BJ (cell line): ENCODE measurements around the gene OR10V1. TPM values are rescaled to one million over a fixed set of nuclear protein-coding genes. Genes with fewer than 3 reads are reported as not detected.
"Not testable (repeated sequence)": the region's sequence is repeated elsewhere in the genome, so short reads cannot be mapped to it uniquely, and the experiment has no call there.

Experiments used
- CTCF ChIA-PET: fragments of 350-600 bp; formaldehyde crosslinking; extraction: SDS; loops from one replicate; lab custom pipeline; 2021; ENCODE audit warnings: antibody characterized with exemption, inconsistent platforms; lab: Yijun Ruan, JAX
- POLR2A ChIA-PET: fragments of 300-600 bp; sonication (Branson Sonifier 250); formaldehyde crosslinking; extraction: SDS; loops from one replicate; lab custom pipeline; 2021; ENCODE audit warnings: antibody characterized with exemption; lab: Charles Lee
- DNase-seq: peaks from one replicate; pipeline ENCODE4 v3.0.0-alpha.2; 2011; ENCODE audit warnings: low read depth
- H3K27me3 ChIP-seq: 2 replicates; pipeline ENCODE4 v1.6.0; 2011; ENCODE audit warnings: low read length; ENCODE audit not compliant: control insufficient read depth, insufficient read depth
- H3K36me3 ChIP-seq: 2 replicates; pipeline ENCODE4 v1.5.1; 2011; ENCODE audit warnings: low read length; ENCODE audit not compliant: control insufficient read depth, insufficient read depth
- H3K4me3 ChIP-seq: 2 replicates; pipeline ENCODE4 v1.5.1; 2011; ENCODE audit warnings: low read depth, mild to moderate bottlenecking, control low read depth, low read length
- CTCF ChIP-seq: IDR thresholded peaks from 2 replicates; pipeline ENCODE4 v1.5.1; 2011; ENCODE audit warnings: low read depth, mild to moderate bottlenecking, control low read depth, inconsistent platforms, low read length, moderate library complexity; ENCODE audit not compliant: insufficient read depth
- polyA plus RNA-seq: library from polyadenylated mRNA; depleted of rRNA; stranded (reverse); fragments of >200 nt; gene quantifications from 2 replicates; pipeline ENCODE4 v1.2.3, GENCODE V29; 2011

Gene OR10V1
- polyA plus RNA-seq, 1 experiment, result not detected

GRCh38 chr11:59705294-59705693 is 8.4 kb downstream of the OR10V1 start:
- DNase-seq, result no peak

GRCh38 chr11:59703515-59703914 is 10.1 kb downstream of the OR10V1 start:
- H3K27me3 ChIP-seq, H3K36me3 ChIP-seq, DNase-seq, POLR2A ChIA-PET, H3K4me3 ChIP-seq: not testable (repeated sequence)
- CTCF ChIA-PET, result interaction anchor here (0.6 kb wide), 2 partner anchors 467 to 1370 kb away, joined by 3 read pairs; no protein-coding TSS in a partner anchor

More at GRCh38 chr11:59705294-59705693, 8.4 kb downstream of the OR10V1 start:
- POLR2A ChIA-PET, result no interaction called here
- Histone ChIP-seq H3K27me3 (no peaks in the 10 kb centered on the region), H3K4me3 (no peak overlapping the region), H3K36me3 (no peaks in the 10 kb centered on the region)
- no peak for TF ChIP-seq CTCF
- CTCF ChIA-PET, result interaction anchor here (0.7 kb wide), 1 partner anchor 9 kb away, joined by 3 read pairs; no protein-coding TSS in a partner anchor

GRCh38 chr11:59700157-59700556 is 13.5 kb downstream of the OR10V1 start:
- H3K4me3 ChIP-seq, POLR2A ChIA-PET, H3K27me3 ChIP-seq, CTCF ChIA-PET, DNase-seq, H3K36me3 ChIP-seq: not testable (repeated sequence)

GRCh38 chr11:59698506-59698905 is 15.1 kb downstream of the OR10V1 start:
- DNase-seq, result no peak
- CTCF ChIA-PET, result no interaction called here

GRCh38 chr11:59692915-59693314 is 20.7 kb downstream of the OR10V1 start:
- ChIA-PET CTCF (no interaction called here), POLR2A (no interaction called here)
- H3K36me3 ChIP-seq, result no peaks in the 10 kb centered on the region
- H3K4me3 ChIP-seq, result no peak overlapping the region
- DNase-seq, result no peak
- H3K27me3 ChIP-seq, result no peaks in the 10 kb centered on the region; the same call in 1 of the 2 replicates
- TF ChIP-seq CTCF, result no peak

More at GRCh38 chr11:59698506-59698905, 15.1 kb downstream of the OR10V1 start:
- Histone ChIP-seq H3K4me3 (no peak overlapping the region), H3K27me3 (no peaks in the 10 kb centered on the region), H3K36me3 (no peaks in the 10 kb centered on the region)
- POLR2A ChIA-PET, result no interaction called here
- no peak for TF ChIP-seq CTCF

- H3K36me3 ChIP-seq, result no peaks in the 10 kb centered on the region
- TF ChIP-seq CTCF, result no peak
- ChIA-PET CTCF (interaction anchor here (0.6 to 1.0 kb wide), 3 partner anchors 9 to 239 kb away, joined by 3 read pairs; no protein-coding TSS in a partner anchor), POLR2A (no interaction called here)
- DNase-seq, result no peak
- H3K4me3 ChIP-seq, result no peak overlapping the region
- no peaks in the 10 kb centered on the region; the same call in 1 of the 2 replicates for H3K27me3 ChIP-seq
These were observed 22.5 kb downstream of the OR10V1 start for GRCh38 chr11:59691156-59691555.
